HepG2 (cell line): ENCODE results near the gene ANTXR1. TPM values are rescaled to one million over a fixed set of nuclear protein-coding genes. Genes with fewer than 3 reads are reported as not detected.

Source experiments
- CHCHD3 ChIP-seq: sonication (generic); formaldehyde crosslinking; IDR thresholded peaks from 2 replicates; pipeline ENCODE4 v1.8.0; 2022; ENCODE audit warnings: mild to moderate bottlenecking, missing genetic modification reagents, moderate library complexity
- EEA1 ChIP-seq: sonication (generic); formaldehyde crosslinking; IDR thresholded peaks from 2 replicates; pipeline ENCODE4 v1.5.1; 2020; ENCODE audit warnings: mild to moderate bottlenecking, missing genetic modification reagents, borderline replicate concordance
- HOXA3 ChIP-seq: sonication (generic); formaldehyde crosslinking; IDR thresholded peaks from 2 replicates; pipeline ENCODE4 v1.5.0; 2020; ENCODE audit warnings: missing genetic modification reagents
- PTBP1 ChIP-seq: fragments of 200-400 bp; formaldehyde crosslinking; IDR thresholded peaks from 2 replicates; pipeline ENCODE4 v1.6.1; 2018; ENCODE audit warnings: low read length, low read depth; ENCODE audit not compliant: poor library complexity, severe bottlenecking
- RBM39 ChIP-seq: fragments of 200-400 bp; formaldehyde crosslinking; IDR thresholded peaks from one replicate; pipeline ENCODE4 v1.6.1; 2018; ENCODE audit warnings: antibody characterized with exemption, mild to moderate bottlenecking, low read depth, low read length; ENCODE audit not compliant: poor library complexity, severe bottlenecking
- SMC3 ChIP-seq: IDR thresholded peaks from 2 replicates; pipeline ENCODE4 v1.6.1; 2011; ENCODE audit warnings: low read length, improper control_type of control experiment
- YEATS4 ChIP-seq: sonication (generic); formaldehyde crosslinking; IDR thresholded peaks from 2 replicates; pipeline ENCODE4 v1.4.0; 2020; ENCODE audit warnings: missing genetic modification reagents, borderline replicate concordance
- ZNF678 ChIP-seq: sonication (generic); formaldehyde crosslinking; IDR thresholded peaks from 2 replicates; pipeline ENCODE4 v1.4.0; 2020; ENCODE audit warnings: mild to moderate bottlenecking, missing genetic modification reagents
- polyA plus RNA-seq, 8 experiments: library from polyadenylated mRNA; depleted of rRNA in 3 of 8; stranded (reverse) in 7 of 8; unstranded in 1 of 8; fragments of >200 nt; fragmentation: Illumina TruSeq in 4 of 8; extraction: Trizol in 4 of 8; gene quantifications; 2 replicates each; pipeline versions ENCODE4 v1.2.1 to v1.2.3, GENCODE V29; 2011 to 2016; ENCODE audit warnings: low read depth in 4 of 8, missing spikeins in 1 of 8, mixed read lengths in 1 of 8; ENCODE audit not compliant: insufficient read depth in 1 of 8
- total RNA-seq, 5 experiments: library from RNA; depleted of rRNA; stranded (reverse); fragments of >200 nt; fragmentation: Illumina TruSeq; extraction: Trizol; gene quantifications; 2 replicates each; pipeline ENCODE4 v1.2.3, GENCODE V29; 2016; ENCODE audit warnings: low read depth in 1 of 5
- TF ChIP-seq, protein P1 (sequence below), 2 experiments: fragments of 450-650 bp in 1 of 2; sonication (generic) in 1 of 2; formaldehyde crosslinking in 1 of 2; IDR thresholded peaks; 2 replicates each; pipeline versions ENCODE4 v1.6.1 to v1.8.0; 2016 to 2022; ENCODE audit warnings: antibody characterized with exemption in 1 of 2, mild to moderate bottlenecking in 1 of 2, missing genetic modification reagents in 1 of 2
- TF ChIP-seq, protein P2 (sequence below): sonication (generic); formaldehyde crosslinking; IDR thresholded peaks from 2 replicates; pipeline ENCODE4 v1.8.0; 2022; ENCODE audit warnings: missing genetic modification reagents, mild to moderate bottlenecking, inconsistent platforms, borderline replicate concordance
- TF ChIP-seq, protein P3 (sequence below): sonication (generic); formaldehyde crosslinking; IDR thresholded peaks from 2 replicates; pipeline ENCODE4 v1.4.0; 2020; ENCODE audit warnings: low read depth, mild to moderate bottlenecking, missing genetic modification reagents
- TF ChIP-seq, protein P4 (sequence below): sonication (generic); formaldehyde crosslinking; IDR thresholded peaks from 2 replicates; pipeline ENCODE4 v1.5.0; 2020; ENCODE audit warnings: missing genetic modification reagents

Gene ANTXR1
- total and polyA plus RNA-seq, 2 of the 13 experiments (the other 11 are each of a cell fraction or from before 2014, with no cell fraction given) = 4.5 to 12.7 TPM

DNA sequence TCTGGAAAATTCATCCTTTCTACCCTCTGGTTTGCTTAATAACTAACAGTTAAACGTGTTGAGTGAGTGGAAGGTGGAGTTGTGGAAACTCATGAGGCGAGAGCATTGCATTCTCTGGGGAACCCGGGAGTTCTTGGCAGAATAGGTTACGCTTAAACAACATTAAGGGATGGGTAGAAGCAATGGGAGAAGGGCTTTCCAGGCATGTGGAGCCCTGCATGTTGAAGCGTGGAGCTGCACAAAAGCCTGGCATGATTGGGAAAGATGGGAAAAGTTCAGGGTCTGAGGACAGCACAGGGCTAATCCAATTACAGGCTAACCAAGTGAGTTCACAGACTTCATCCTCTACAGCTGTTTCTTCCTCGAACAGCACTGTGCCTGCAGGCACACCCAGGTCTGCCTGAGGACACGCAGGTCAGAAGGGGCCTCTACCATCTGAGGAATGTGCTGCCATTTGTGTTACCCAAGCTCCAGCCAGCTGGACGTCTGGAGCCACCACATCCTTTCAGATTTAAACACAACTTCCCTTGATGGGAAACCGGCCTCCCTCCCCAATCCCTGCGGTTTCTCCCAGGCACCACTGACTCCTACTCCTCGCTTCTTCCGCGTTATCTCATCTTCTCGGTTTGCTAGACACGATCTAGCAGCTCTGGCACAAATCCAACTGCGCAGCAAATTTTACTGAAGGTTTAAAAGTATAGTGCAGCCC lies 164.2 kb downstream of the ANTXR1 start (continued):
- TF ChIP-seq, protein P1, sequence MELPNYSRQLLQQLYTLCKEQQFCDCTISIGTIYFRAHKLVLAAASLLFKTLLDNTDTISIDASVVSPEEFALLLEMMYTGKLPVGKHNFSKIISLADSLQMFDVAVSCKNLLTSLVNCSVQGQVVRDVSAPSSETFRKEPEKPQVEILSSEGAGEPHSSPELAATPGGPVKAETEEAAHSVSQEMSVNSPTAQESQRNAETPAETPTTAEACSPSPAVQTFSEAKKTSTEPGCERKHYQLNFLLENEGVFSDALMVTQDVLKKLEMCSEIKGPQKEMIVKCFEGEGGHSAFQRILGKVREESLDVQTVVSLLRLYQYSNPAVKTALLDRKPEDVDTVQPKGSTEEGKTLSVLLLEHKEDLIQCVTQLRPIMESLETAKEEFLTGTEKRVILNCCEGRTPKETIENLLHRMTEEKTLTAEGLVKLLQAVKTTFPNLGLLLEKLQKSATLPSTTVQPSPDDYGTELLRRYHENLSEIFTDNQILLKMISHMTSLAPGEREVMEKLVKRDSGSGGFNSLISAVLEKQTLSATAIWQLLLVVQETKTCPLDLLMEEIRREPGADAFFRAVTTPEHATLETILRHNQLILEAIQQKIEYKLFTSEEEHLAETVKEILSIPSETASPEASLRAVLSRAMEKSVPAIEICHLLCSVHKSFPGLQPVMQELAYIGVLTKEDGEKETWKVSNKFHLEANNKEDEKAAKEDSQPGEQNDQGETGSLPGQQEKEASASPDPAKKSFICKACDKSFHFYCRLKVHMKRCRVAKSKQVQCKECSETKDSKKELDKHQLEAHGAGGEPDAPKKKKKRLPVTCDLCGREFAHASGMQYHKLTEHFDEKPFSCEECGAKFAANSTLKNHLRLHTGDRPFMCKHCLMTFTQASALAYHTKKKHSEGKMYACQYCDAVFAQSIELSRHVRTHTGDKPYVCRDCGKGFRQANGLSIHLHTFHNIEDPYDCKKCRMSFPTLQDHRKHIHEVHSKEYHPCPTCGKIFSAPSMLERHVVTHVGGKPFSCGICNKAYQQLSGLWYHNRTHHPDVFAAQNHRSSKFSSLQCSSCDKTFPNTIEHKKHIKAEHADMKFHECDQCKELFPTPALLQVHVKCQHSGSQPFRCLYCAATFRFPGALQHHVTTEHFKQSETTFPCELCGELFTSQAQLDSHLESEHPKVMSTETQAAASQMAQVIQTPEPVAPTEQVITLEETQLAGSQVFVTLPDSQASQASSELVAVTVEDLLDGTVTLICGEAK (IDR thresholded peaks at IDR 0.05) = no peak
- TF ChIP-seq, protein P1 (CRISPR knock-in tag; IDR thresholded peaks at IDR 0.05) = no peak
- 0 out of 2 replicates have a peak, but pooled peaks have one; percentile 13 for TF ChIP-seq YEATS4
- no peak for TF ChIP-seq ZNF678 (CRISPR knock-in tag)
- peak; percentile 60; the same call in 1 of the 2 replicates for TF ChIP-seq HOXA3 (CRISPR knock-in tag)
- TF ChIP-seq EEA1 (CRISPR knock-in tag) = no peak
- no peak for TF ChIP-seq CHCHD3 (CRISPR knock-in tag)
- TF ChIP-seq SMC3 = no peak
- TF ChIP-seq PTBP1 = no peak
- TF ChIP-seq, protein P2, sequence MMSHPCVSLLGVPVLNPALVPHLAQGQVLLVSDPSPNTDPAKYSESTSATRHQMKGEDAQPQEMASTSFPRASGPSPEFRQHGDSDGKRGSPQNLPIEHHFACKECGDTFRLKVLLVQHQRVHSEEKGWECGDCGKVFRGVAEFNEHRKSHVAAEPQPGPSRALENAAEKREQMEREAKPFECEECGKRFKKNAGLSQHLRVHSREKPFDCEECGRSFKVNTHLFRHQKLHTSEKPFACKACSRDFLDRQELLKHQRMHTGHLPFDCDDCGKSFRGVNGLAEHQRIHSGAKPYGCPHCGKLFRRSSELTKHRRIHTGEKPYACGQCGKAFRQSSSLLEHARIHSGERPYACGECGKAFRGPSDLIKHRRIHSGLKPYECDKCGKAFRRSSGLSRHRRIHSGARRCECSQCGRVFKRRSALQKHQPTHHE (CRISPR knock-in tag) = no peak
- peak; percentile 74 for TF ChIP-seq RBM39
- TF ChIP-seq, protein P3, sequence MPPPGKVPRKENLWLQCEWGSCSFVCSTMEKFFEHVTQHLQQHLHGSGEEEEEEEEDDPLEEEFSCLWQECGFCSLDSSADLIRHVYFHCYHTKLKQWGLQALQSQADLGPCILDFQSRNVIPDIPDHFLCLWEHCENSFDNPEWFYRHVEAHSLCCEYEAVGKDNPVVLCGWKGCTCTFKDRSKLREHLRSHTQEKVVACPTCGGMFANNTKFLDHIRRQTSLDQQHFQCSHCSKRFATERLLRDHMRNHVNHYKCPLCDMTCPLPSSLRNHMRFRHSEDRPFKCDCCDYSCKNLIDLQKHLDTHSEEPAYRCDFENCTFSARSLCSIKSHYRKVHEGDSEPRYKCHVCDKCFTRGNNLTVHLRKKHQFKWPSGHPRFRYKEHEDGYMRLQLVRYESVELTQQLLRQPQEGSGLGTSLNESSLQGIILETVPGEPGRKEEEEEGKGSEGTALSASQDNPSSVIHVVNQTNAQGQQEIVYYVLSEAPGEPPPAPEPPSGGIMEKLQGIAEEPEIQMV (CRISPR knock-in tag) = 0 out of 2 replicates have a peak, but pooled peaks have one; percentile 25
- TF ChIP-seq, protein P4, sequence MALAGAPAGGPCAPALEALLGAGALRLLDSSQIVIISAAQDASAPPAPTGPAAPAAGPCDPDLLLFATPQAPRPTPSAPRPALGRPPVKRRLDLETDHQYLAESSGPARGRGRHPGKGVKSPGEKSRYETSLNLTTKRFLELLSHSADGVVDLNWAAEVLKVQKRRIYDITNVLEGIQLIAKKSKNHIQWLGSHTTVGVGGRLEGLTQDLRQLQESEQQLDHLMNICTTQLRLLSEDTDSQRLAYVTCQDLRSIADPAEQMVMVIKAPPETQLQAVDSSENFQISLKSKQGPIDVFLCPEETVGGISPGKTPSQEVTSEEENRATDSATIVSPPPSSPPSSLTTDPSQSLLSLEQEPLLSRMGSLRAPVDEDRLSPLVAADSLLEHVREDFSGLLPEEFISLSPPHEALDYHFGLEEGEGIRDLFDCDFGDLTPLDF = no peak
